Measurements from ENCODE around the gene DHRS12.

- TF ChIP-seq, protein P1, sequence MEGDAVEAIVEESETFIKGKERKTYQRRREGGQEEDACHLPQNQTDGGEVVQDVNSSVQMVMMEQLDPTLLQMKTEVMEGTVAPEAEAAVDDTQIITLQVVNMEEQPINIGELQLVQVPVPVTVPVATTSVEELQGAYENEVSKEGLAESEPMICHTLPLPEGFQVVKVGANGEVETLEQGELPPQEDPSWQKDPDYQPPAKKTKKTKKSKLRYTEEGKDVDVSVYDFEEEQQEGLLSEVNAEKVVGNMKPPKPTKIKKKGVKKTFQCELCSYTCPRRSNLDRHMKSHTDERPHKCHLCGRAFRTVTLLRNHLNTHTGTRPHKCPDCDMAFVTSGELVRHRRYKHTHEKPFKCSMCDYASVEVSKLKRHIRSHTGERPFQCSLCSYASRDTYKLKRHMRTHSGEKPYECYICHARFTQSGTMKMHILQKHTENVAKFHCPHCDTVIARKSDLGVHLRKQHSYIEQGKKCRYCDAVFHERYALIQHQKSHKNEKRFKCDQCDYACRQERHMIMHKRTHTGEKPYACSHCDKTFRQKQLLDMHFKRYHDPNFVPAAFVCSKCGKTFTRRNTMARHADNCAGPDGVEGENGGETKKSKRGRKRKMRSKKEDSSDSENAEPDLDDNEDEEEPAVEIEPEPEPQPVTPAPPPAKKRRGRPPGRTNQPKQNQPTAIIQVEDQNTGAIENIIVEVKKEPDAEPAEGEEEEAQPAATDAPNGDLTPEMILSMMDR (IDR thresholded peaks at IDR 0.05; ENCODE audit: low read depth, low read length): no peak
- no peak for TF ChIP-seq EZH2phosphoT487 (IDR thresholded peaks at IDR 0.05; ENCODE audit: low read depth)
Measured at GRCh38 chr13:51802631-51803418, 1.1 kb downstream of the DHRS12 start.

Measured in OCI-LY3 (cell line).